ENCODE results near the gene GALNTL6. TPM values are rescaled to one million over a fixed set of nuclear protein-coding genes. Genes with fewer than 3 reads are reported as not detected.

GALNTL6 gene
- total and polyA plus RNA-seq, 9 of the 15 experiments (the other 6 are each of a cell fraction or from before 2014, with no cell fraction given): 0.18 to 0.50 (median 0.29) TPM

DNA sequence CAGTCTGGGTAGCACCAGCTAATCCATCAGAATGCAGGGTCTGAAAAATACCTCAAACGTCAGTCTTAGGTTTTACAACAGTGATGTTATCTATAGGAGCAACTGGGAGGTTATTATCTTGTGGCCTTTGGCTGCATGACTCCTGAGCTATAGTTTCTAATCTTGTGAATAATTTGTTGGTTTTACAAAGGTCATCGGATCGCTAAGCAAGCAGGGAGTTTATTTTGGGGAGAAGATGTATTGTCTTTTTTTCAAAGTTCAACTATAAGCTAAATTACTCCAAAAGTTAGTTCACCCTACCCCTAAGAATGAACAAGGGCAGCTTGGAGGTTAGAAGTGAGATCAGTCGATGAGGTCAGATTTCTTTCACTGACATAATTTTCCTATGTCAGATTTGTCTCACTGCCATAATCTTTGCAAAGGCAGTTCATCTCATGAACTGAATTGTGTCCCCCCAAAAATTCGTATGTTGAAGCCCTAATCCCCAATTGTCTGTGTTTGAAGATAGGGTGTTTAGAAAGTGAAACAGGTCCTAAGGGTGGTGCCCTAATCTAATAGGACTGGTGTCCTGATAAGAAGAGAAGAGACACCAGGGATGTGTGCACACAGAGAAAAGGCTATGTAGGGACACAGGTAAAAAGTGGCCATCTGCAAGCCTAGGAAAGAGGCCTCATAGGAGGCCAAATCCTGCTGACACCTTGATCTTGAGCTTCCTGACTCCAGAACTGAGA lies 1179.6 kb downstream of the GALNTL6 start (continued):
- TF ChIP-seq, protein P1, sequence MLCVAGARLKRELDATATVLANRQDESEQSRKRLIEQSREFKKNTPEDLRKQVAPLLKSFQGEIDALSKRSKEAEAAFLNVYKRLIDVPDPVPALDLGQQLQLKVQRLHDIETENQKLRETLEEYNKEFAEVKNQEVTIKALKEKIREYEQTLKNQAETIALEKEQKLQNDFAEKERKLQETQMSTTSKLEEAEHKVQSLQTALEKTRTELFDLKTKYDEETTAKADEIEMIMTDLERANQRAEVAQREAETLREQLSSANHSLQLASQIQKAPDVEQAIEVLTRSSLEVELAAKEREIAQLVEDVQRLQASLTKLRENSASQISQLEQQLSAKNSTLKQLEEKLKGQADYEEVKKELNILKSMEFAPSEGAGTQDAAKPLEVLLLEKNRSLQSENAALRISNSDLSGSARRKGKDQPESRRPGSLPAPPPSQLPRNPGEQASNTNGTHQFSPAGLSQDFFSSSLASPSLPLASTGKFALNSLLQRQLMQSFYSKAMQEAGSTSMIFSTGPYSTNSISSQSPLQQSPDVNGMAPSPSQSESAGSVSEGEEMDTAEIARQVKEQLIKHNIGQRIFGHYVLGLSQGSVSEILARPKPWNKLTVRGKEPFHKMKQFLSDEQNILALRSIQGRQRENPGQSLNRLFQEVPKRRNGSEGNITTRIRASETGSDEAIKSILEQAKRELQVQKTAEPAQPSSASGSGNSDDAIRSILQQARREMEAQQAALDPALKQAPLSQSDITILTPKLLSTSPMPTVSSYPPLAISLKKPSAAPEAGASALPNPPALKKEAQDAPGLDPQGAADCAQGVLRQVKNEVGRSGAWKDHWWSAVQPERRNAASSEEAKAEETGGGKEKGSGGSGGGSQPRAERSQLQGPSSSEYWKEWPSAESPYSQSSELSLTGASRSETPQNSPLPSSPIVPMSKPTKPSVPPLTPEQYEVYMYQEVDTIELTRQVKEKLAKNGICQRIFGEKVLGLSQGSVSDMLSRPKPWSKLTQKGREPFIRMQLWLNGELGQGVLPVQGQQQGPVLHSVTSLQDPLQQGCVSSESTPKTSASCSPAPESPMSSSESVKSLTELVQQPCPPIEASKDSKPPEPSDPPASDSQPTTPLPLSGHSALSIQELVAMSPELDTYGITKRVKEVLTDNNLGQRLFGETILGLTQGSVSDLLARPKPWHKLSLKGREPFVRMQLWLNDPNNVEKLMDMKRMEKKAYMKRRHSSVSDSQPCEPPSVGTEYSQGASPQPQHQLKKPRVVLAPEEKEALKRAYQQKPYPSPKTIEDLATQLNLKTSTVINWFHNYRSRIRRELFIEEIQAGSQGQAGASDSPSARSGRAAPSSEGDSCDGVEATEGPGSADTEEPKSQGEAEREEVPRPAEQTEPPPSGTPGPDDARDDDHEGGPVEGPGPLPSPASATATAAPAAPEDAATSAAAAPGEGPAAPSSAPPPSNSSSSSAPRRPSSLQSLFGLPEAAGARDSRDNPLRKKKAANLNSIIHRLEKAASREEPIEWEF (CRISPR knock-in tag; IDR thresholded peaks at IDR 0.05): no peak
- TF ChIP-seq JUNB (CRISPR knock-in tag; conservative IDR thresholded peaks at IDR 0.05): no peak
- TF ChIP-seq SRSF3 (IDR thresholded peaks at IDR 0.05; ENCODE audit: insufficient read depth, low read length): no peak
- TF ChIP-seq TCF15 (CRISPR knock-in tag; IDR thresholded peaks at IDR 0.05): no peak
- TF ChIP-seq OTX1 (CRISPR knock-in tag; IDR thresholded peaks at IDR 0.05): no peak
- TF ChIP-seq NFRKB (IDR thresholded peaks at IDR 0.05; ENCODE audit: low read depth): no peak
- no peak for TF ChIP-seq RFX1 (IDR thresholded peaks at IDR 0.05)
- no peak for TF ChIP-seq ID3 (CRISPR knock-in tag; IDR thresholded peaks at IDR 0.05)
- peak; percentile 67; the same call in 1 of the 2 replicates for TF ChIP-seq ID3 (tag; IDR thresholded peaks at IDR 0.05)
- TF ChIP-seq ZNF384 (IDR thresholded peaks at IDR 0.05; ENCODE audit: low read depth, low read length): no peak
- TF ChIP-seq PTRF (tag; IDR thresholded peaks at IDR 0.05): no peak
- no peak for TF ChIP-seq RBFOX2 (IDR thresholded peaks at IDR 0.05; ENCODE audit: low read depth, low read length)
- TF ChIP-seq SP2 (IDR thresholded peaks at IDR 0.05; ENCODE audit: extremely low read depth, low read depth, low read length, poor library complexity, severe bottlenecking): no peak
- no peak for TF ChIP-seq AFF4 (CRISPR knock-in tag; IDR thresholded peaks at IDR 0.05)
- TF ChIP-seq, protein P2, sequence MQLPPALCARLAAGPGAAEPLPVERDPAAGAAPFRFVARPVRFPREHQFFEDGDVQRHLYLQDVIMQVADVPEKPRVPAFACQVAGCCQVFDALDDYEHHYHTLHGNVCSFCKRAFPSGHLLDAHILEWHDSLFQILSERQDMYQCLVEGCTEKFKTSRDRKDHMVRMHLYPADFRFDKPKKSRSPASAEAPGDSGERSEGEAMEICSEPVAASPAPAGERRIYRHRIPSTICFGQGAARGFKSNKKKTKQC (CRISPR knock-in tag; IDR thresholded peaks at IDR 0.05): no peak

All from K562 (cell line).